ENCODE results near the gene PLXDC2. TPM values are rescaled to one million over a fixed set of nuclear protein-coding genes. Genes with fewer than 3 reads are reported as not detected.

The PLXDC2 gene
- total RNA-seq, 1 experiment from 2014 or later, result 38.7 TPM

GRCh38 chr10:20075713-20076112 is 259.5 kb downstream of the PLXDC2 start:
- no peaks in the 10 kb centered on the region for H3K4me1 ChIP-seq (ENCODE audit: insufficient read depth, low read length)
- H3K79me2 ChIP-seq (ENCODE audit: insufficient read depth, low read length), result no peaks in the 10 kb centered on the region
- H3K9me3 Mint-ChIP-seq, result peaks cover 8 to 13% of the 10 kb centered on the region in 2 experiments; a peak in 3 of 5 replicates
- H4K5ac ChIP-seq (ENCODE audit: insufficient read length, low read depth, low read length), result no peak overlapping the region
- no peak for DNase-seq
- peaks cover 16 to 27% (median 23%) of the 10 kb centered on the region in 3 experiments for H3K36me3 Mint-ChIP-seq (ENCODE audit: insufficient read depth in 1 of 3, low read depth in 3 of 3)
- H3T11ph ChIP-seq (ENCODE audit: low read length), result no peak overlapping the region
- H2AK5ac ChIP-seq (ENCODE audit: insufficient read length, low read length), result no peak overlapping the region
- no peak overlapping the region for H3K4me3 Mint-ChIP-seq
- no CpG with 5 or more reads among the region's 1 CpG for WGBS (ENCODE audit: extremely low coverage, insufficient read length, low lambda C conversion rate)
- H2BK15ac ChIP-seq (ENCODE audit: low read depth, low read length), result no peak overlapping the region
- no peak overlapping the region for H2BK5ac ChIP-seq (ENCODE audit: insufficient read length, low read length)
- no peak for TF ChIP-seq CTCF (conservative IDR thresholded peaks at IDR 0.05)
- no peak overlapping the region for H3K27ac ChIP-seq (ENCODE audit: insufficient read length, low read depth, low read length)
- no peak overlapping the region for H3K56ac ChIP-seq (ENCODE audit: insufficient read length, low read depth, low read length)
- H3K27me3 Mint-ChIP-seq (ENCODE audit: low read depth), result no peaks in the 10 kb centered on the region
- peaks cover 3 to 4% of the 10 kb centered on the region in 2 experiments for H3K4me1 Mint-ChIP-seq
- H3K27me3 ChIP-seq (ENCODE audit: insufficient read depth, low read length), result no peaks in the 10 kb centered on the region
- no peaks in the 10 kb centered on the region for H3K9me3 ChIP-seq (ENCODE audit: control insufficient read depth, low read depth, low read length)
- no peak overlapping the region for H3K23ac ChIP-seq (ENCODE audit: insufficient read length, low read depth, low read length)
- no peak overlapping the region for H4K91ac ChIP-seq (ENCODE audit: insufficient read length, low read depth, low read length)
- H3K23me2 ChIP-seq (ENCODE audit: insufficient read length, low read depth, low read length, poor library complexity, severe bottlenecking), result no peaks in the 10 kb centered on the region
- H2AFZ ChIP-seq (ENCODE audit: low read length), result no peak overlapping the region
- H3K4ac ChIP-seq (ENCODE audit: low read depth, low read length), result no peak overlapping the region
- H2BK12ac ChIP-seq (ENCODE audit: insufficient read length, low read depth, low read length), result no peak overlapping the region
- H3K18ac ChIP-seq (ENCODE audit: insufficient read length, low read depth, low read length), result no peak overlapping the region
- no peak overlapping the region for H3K9ac ChIP-seq (ENCODE audit: extremely low read depth, insufficient read length, low read length)
- no peak overlapping the region for H2BK20ac ChIP-seq (ENCODE audit: low read depth, low read length, poor library complexity, severe bottlenecking)
- H3K79me1 ChIP-seq (ENCODE audit: insufficient read depth, low read depth, low read length, poor library complexity, severe bottlenecking), result no peaks in the 10 kb centered on the region
- peak overlapping the region in 1 of 3 experiments; percentile 4; a peak in 1 of 7 replicates for H3K27ac Mint-ChIP-seq
- H2BK120ac ChIP-seq (ENCODE audit: low read depth, low read length, poor library complexity, severe bottlenecking), result no peak overlapping the region
- H3K14ac ChIP-seq (ENCODE audit: insufficient read depth, low read length), result no peak overlapping the region
- H3K4me2 ChIP-seq (ENCODE audit: insufficient read depth, insufficient read length, low read length), result no peak overlapping the region
- H4K8ac ChIP-seq (replicated peaks; ENCODE audit: insufficient read length, low read depth, low read length), result no peak overlapping the region
- no peaks in the 10 kb centered on the region for H4K20me1 ChIP-seq (ENCODE audit: control insufficient read depth, insufficient read depth, insufficient read length)

Measured in H9 (cell line).